Measurements from ENCODE around the gene ACTMAP.

- TF ChIP-seq EZH2phosphoT487 (IDR thresholded peaks at IDR 0.05; ENCODE audit: insufficient read depth, low read depth) (no peak), EZH2 (IDR thresholded peaks at IDR 0.05; ENCODE audit: insufficient read depth, poor library complexity, severe bottlenecking) (no peak)
Measured at GRCh38 chr19:40691421-40692211, 58.7 kb downstream of the ACTMAP start.

All from GM23248 (cell line).